GM23338 (cell line): Measurements from ENCODE around the gene COP1. TPM values are rescaled to one million over a fixed set of nuclear protein-coding genes. Genes with fewer than 3 reads are reported as not detected.

Experiments used
- ATAC-seq: fragments of 200-7000 bp; cut with Tn5 transposase; 3 replicates; pipeline ENCODE4 v1.9.1; 2020
- DNase-seq: peaks from one replicate; pipeline ENCODE4 v3.0.0-alpha.2; 2015; ENCODE audit warnings: low spot score
- H2AFZ ChIP-seq: fragments of 200-600 bp; sonication (generic); 2 replicates; pipeline ENCODE4 v1.8.0; 2016; ENCODE audit warnings: antibody characterized with exemption, mild to moderate bottlenecking, moderate library complexity
- H3F3A ChIP-seq: fragments of 200-600 bp; sonication (generic); replicated peaks from 2 replicates; pipeline ENCODE4 v1.8.0; 2017; ENCODE audit warnings: antibody characterized with exemption, mixed run types, low read depth
- H3K27ac ChIP-seq: fragments of 200-600 bp; sonication (generic); 2 replicates; pipeline ENCODE4 v1.6.1; 2016; ENCODE audit warnings: low read depth
- H3K27me3 ChIP-seq: fragments of 200-600 bp; sonication (generic); 2 replicates; pipeline ENCODE4 v1.8.0; 2016; ENCODE audit warnings: mild to moderate bottlenecking, mixed run types, moderate library complexity; ENCODE audit not compliant: insufficient read depth
- H3K36me3 ChIP-seq: fragments of 200-600 bp; sonication (generic); 2 replicates; pipeline ENCODE4 v1.8.0; 2016; ENCODE audit warnings: mild to moderate bottlenecking; ENCODE audit not compliant: insufficient read depth
- H3K4me1 ChIP-seq: fragments of 200-600 bp; sonication (generic); 2 replicates; pipeline ENCODE4 v1.8.0; 2016; ENCODE audit warnings: mild to moderate bottlenecking, moderate library complexity; ENCODE audit not compliant: insufficient read depth
- H3K4me2 ChIP-seq: fragments of 200-600 bp; sonication (generic); 2 replicates; pipeline ENCODE4 v1.7.1; 2017; ENCODE audit warnings: mixed run types
- H3K4me3 ChIP-seq: fragments of 200-600 bp; sonication (generic); 2 replicates; pipeline ENCODE4 v1.6.1; 2016; ENCODE audit warnings: mixed run types
- H3K79me2 ChIP-seq: fragments of 200-600 bp; sonication (generic); replicated peaks from 2 replicates; pipeline ENCODE4 v1.8.0; 2017; ENCODE audit warnings: mild to moderate bottlenecking; ENCODE audit not compliant: insufficient read depth
- H3K9me2 ChIP-seq: fragments of 200-600 bp; sonication (generic); 2 replicates; pipeline ENCODE4 v1.8.0; 2017; ENCODE audit not compliant: insufficient read depth
- H4K20me1 ChIP-seq: fragments of 200-600 bp; sonication (generic); replicated peaks from 2 replicates; pipeline ENCODE4 v1.8.0; 2017; ENCODE audit warnings: mild to moderate bottlenecking; ENCODE audit not compliant: insufficient read depth
- H3K27ac Mint-ChIP-seq: 2 replicates; pipeline ENCODE4 v1.8.0; 2020; ENCODE audit warnings: inconsistent platforms, mild to moderate bottlenecking, moderate library complexity, mixed read lengths
- H3K27me3 Mint-ChIP-seq: 3 replicates; pipeline ENCODE4 v1.8.0; 2022; ENCODE audit warnings: low read depth, mild to moderate bottlenecking, moderate library complexity, mixed read lengths, inconsistent platforms; ENCODE audit not compliant: insufficient read depth, poor library complexity
- H3K36me3 Mint-ChIP-seq: 3 replicates; pipeline ENCODE4 v1.8.0; 2021; ENCODE audit warnings: low read depth, mild to moderate bottlenecking, inconsistent platforms, moderate library complexity, mixed read lengths
- H3K4me1 Mint-ChIP-seq: 3 replicates; pipeline ENCODE4 v1.8.0; 2020; ENCODE audit warnings: mild to moderate bottlenecking, inconsistent platforms, mixed read lengths
- H3K4me3 Mint-ChIP-seq: 3 replicates; pipeline ENCODE4 v1.8.0; 2021; ENCODE audit warnings: moderate library complexity, mild to moderate bottlenecking, inconsistent platforms, mixed read lengths
- H3K9me3 Mint-ChIP-seq: 3 replicates; pipeline ENCODE4 v1.8.0; 2020; ENCODE audit warnings: moderate library complexity, mild to moderate bottlenecking, inconsistent platforms, mixed read lengths
- EZH2 ChIP-seq: fragments of 200-600 bp; sonication (generic); IDR thresholded peaks from one replicate; pipeline ENCODE4 v1.8.0; 2017; ENCODE audit warnings: antibody characterized with exemption, mild to moderate bottlenecking, low read depth; ENCODE audit not compliant: unreplicated experiment
- EZH2phosphoT487 ChIP-seq: fragments of 200-600 bp; sonication (generic); IDR thresholded peaks from one replicate; pipeline ENCODE4 v1.8.1; 2018; ENCODE audit warnings: antibody characterized with exemption; ENCODE audit not compliant: unreplicated experiment
- JUNB ChIP-seq: IDR thresholded peaks from one replicate; pipeline ENCODE4 v1.6.1; 2016; ENCODE audit warnings: antibody characterized with exemption; ENCODE audit not compliant: unreplicated experiment
- NANOG ChIP-seq: IDR thresholded peaks from 2 replicates; pipeline ENCODE4 v1.6.1; 2016; ENCODE audit warnings: antibody characterized with exemption, borderline replicate concordance
- POLR2AphosphoS5 ChIP-seq: IDR thresholded peaks from 2 replicates; pipeline ENCODE4 v1.6.1; 2016; ENCODE audit warnings: antibody characterized with exemption, low read depth
- ZNF114 ChIP-seq: fragments of 250-450 bp; sonication (Bioruptor Pico); IDR thresholded peaks from 2 replicates; pipeline ENCODE4 v1.5.0; 2020; ENCODE audit warnings: mild to moderate bottlenecking, moderate library complexity
- ZNF331 ChIP-seq: fragments of 250-450 bp; sonication (Bioruptor Pico); IDR thresholded peaks from 2 replicates; pipeline ENCODE4 v1.5.0; 2020; ENCODE audit warnings: low read depth, mild to moderate bottlenecking, moderate library complexity
- ZNF462 ChIP-seq: fragments of 250-450 bp; sonication (Bioruptor Pico); IDR thresholded peaks from 2 replicates; pipeline ENCODE4 v1.5.0; 2020; ENCODE audit warnings: mild to moderate bottlenecking, moderate library complexity
- polyA plus RNA-seq: library from polyadenylated mRNA; unstranded; fragments of >200 nt; fragmentation: Nextera tagmentation; extraction: Ambion mirVana; gene quantifications from 2 replicates; pipeline ENCODE4 v1.2.1, GENCODE V29; 2016
- total RNA-seq: library from RNA; depleted of rRNA; stranded (reverse); fragments of >200 nt; shearing (Covaris generic); gene quantifications from 2 replicates; pipeline ENCODE4 v1.2.3, GENCODE V29; 2014

Gene COP1
- total and polyA plus RNA-seq, 2 experiments from 2014 or later, result 54.0 to 54.9 TPM

GRCh38 chr1:176068901-176069300 lies 138.2 kb downstream of the COP1 start (continued):
- TF ChIP-seq ZNF462 (CRISPR knock-in tag), result no peak
- no peak for TF ChIP-seq NANOG
- no peak for TF ChIP-seq EZH2phosphoT487
- TF ChIP-seq POLR2AphosphoS5, result no peak
- no peak for TF ChIP-seq EZH2

- no peak overlapping the region for H3K27ac ChIP-seq
- H3K4me1 Mint-ChIP-seq, result peaks cover 10% of the 10 kb centered on the region; the same call in 2 of the 3 replicates
- H3K27me3 Mint-ChIP-seq, result no peaks in the 10 kb centered on the region
- no peak overlapping the region for H3K27ac Mint-ChIP-seq
- no peaks in the 10 kb centered on the region for H3K79me2 ChIP-seq
- H3F3A ChIP-seq, result no peaks in the 10 kb centered on the region
- DNase-seq (no peak), ATAC-seq (no peak)
- H4K20me1 ChIP-seq, result no peaks in the 10 kb centered on the region; the same call in none of the 2 replicates
- no peaks in the 10 kb centered on the region for H3K27me3 ChIP-seq
- H3K4me2 ChIP-seq, result no peak overlapping the region
- no peaks in the 10 kb centered on the region for H3K9me2 ChIP-seq
- H2AFZ ChIP-seq, result no peak overlapping the region
- no peak overlapping the region for H3K4me3 Mint-ChIP-seq
- no peaks in the 10 kb centered on the region; the same call in 1 of the 2 replicates for H3K36me3 ChIP-seq
- no peak overlapping the region for H3K4me3 ChIP-seq
- H3K4me1 ChIP-seq, result peaks cover 11% of the 10 kb centered on the region; the same call in 1 of the 2 replicates
- H3K36me3 Mint-ChIP-seq, result no peaks in the 10 kb centered on the region; the same call in 2 of the 3 replicates
- no peaks in the 10 kb centered on the region for H3K9me3 Mint-ChIP-seq
- TF ChIP-seq ZNF114 (CRISPR knock-in tag), result no peak
- TF ChIP-seq EZH2, result no peak
- no peak for TF ChIP-seq JUNB
- no peak for TF ChIP-seq ZNF462 (CRISPR knock-in tag)
- TF ChIP-seq ZNF331 (CRISPR knock-in tag), result no peak
Measured at GRCh38 chr1:176068256-176068655, 138.8 kb downstream of the COP1 start.
